IPS-18c (cell line): ENCODE measurements around the gene HECTD3.

Experiments used
- H3K4me3 ChIP-seq: 2 replicates; pipeline ENCODE4 v1.7.0; 2013; ENCODE audit warnings: low read depth, mild to moderate bottlenecking, low read length, moderate library complexity; ENCODE audit not compliant: insufficient read depth
- H3K9me3 ChIP-seq: one replicate; pipeline ENCODE4 v1.6.1; 2013; ENCODE audit warnings: mild to moderate bottlenecking, low read length, moderate library complexity; ENCODE audit not compliant: control insufficient read depth, insufficient read depth

HECTD3 gene

DNA sequence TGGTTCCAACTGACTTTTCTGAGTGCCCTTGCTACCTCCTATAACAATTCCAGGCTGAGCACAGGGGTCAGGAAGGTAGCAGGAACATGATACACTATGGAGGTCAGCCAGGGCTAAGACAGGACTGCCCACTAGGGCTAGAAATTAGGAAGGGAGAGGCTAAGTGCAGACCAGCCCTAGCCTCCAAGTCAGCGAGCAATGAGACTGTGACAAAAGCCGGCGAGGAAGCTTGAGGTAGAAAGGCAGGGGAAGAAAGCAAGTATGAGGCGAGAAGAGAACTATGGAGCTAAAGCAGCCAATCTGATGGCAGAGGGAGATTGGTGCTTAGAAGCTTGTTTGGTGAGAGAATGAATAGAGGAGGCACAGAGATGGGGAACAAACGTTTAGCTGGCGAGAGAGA, 5.6 kb upstream of the HECTD3 start:
- Histone ChIP-seq H3K4me3 (no peak overlapping the region), H3K9me3 (peaks cover 2% of the 10 kb centered on the region)

DNA sequence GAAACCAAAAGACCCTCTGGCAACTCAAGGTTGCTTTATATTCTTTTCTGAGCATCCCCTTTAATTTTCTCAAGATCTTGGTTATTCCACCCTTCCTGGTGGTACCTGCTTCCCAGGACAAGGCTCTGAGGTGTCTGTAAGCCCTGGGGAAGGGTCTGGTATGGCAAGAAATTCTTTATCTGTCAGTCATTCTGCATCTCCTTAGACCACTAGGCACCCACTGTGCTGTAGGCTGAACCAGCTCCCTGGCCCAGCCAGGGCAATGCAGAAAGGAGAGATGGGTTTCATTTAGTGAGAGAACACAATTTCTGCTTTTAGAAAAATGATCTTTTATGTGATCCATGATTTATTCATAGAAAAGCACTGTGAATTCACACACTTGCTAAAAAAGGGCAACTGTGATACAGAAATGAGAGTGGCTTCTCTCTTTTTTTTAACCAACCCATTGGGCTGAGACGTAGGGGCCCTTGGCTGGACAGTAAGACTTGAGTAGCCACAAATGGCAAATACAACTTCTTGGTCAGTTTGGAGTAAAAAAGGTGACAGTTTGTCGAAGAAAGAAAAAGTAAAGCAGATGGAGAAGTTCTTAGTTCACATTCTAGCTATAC, 5.1 kb upstream of the HECTD3 start:
- Histone ChIP-seq H3K4me3 (no peak overlapping the region), H3K9me3 (peaks cover 2% of the 10 kb centered on the region)

DNA sequence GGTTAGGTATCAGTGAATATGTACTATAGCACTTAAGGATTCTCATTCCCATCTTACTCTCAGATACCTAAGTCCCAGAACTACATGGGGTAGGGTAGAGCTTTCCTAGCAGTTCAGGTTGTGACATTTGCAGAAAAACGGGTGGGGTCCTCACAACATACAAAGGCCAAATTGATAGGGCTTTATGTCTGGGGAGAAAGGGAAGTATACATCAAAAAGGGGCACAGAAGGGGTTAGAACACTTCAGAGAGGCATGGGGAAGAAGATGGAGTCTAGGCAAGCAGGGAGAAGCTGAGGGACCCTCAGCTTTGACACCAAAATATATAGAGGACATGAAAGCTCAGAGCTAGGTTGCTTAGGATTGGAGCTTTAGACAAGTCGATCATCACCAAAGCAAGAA, 4.6 kb upstream of the HECTD3 start:
- H3K9me3 ChIP-seq = peaks cover 2% of the 10 kb centered on the region
- H3K4me3 ChIP-seq = no peak overlapping the region

DNA sequence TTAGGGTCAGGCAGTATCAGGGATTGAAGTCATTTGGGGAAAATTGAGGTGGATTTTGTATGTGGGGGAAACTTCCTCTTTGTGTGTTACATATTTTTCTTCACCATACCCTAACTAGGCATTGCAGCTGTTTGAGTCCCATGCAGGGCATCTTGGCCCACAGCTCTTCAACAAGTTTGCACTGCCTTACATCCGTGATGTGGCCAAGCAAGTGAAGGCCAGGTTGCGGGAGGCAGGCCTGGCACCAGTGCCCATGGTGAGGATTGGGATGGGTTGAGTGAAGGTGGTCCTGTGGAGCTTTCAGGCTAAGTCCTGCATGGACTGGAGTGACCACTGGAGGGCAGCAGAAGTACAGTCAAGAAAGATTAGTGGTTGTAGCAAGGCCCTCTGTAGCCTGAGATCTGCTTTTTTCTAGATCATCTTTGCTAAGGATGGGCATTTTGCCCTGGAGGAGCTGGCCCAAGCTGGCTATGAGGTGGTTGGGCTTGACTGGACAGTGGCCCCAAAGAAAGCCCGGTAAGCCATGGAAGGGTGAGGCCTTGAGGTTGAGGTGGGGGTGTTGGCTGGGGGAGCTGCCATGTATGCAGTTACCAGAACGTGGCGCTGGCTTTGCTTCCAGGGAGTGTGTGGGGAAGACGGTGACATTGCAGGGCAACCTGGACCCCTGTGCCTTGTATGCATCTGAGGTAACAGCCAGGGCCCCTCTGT, 3.4 kb upstream of the HECTD3 start:
- no peak overlapping the region for H3K4me3 ChIP-seq

DNA sequence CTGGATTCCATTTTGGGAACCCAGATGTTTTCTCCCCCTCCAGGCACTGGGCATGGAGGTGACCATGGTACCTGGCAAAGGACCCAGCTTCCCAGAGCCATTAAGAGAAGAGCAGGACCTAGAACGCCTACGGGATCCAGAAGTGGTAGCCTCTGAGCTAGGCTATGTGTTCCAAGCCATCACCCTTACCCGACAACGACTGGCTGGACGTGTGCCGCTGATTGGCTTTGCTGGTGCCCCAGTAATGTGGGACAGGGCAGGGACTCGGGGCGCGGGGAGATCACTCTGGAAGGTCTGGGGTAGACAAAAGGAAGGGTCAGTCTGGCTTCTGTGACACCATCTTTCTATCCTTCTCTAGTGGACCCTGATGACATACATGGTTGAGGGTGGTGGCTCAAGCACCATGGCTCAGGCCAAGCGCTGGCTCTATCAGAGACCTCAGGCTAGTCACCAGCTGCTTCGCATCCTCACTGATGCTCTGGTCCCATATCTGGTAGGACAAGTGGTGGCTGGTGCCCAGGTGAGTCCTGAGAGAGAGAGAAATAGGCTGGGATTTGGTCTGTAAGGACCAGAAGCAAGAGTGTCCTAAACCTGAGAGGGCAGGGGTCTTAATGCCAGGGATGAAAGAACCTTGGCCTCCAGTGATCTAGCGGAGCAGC, 2.6 kb upstream of the HECTD3 start:
- no peaks in the 10 kb centered on the region for H3K9me3 ChIP-seq

More for the DNA sequence above, 3.4 kb upstream of the HECTD3 start:
- no peaks in the 10 kb centered on the region for H3K9me3 ChIP-seq

DNA sequence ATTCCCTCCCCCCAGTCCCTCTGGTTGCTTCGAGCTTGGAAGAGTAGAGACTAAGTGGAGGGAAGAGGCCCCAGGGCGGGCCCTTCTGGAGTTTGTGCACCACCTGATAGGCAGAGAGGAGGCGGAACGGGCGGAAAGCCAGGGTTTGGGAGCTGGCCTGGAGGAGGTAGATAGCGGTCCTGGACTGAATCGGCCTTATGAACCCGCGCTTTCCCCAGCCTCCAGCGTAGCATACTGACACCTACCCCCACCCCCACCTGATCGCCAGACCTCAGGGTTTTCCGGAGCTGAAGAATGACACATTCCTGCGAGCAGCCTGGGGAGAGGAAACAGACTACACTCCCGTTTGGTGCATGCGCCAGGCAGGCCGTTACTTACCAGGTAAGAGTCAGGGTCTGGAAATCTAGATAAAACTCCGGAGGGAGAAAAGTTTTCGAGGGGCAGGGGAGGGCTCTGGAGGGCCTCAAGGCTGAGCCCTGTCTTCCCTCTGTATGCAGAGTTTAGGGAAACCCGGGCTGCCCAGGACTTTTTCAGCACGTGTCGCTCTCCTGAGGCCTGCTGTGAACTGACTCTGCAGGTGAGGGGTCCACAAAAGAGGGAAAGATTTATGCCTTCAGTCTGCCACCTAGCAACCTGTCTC, 1.6 kb upstream of the HECTD3 start:
- no peaks in the 10 kb centered on the region for H3K9me3 ChIP-seq
- H3K4me3 ChIP-seq = peak overlapping the region; percentile 67

More for the DNA sequence above, 2.6 kb upstream of the HECTD3 start:
- no peak overlapping the region for H3K4me3 ChIP-seq

DNA sequence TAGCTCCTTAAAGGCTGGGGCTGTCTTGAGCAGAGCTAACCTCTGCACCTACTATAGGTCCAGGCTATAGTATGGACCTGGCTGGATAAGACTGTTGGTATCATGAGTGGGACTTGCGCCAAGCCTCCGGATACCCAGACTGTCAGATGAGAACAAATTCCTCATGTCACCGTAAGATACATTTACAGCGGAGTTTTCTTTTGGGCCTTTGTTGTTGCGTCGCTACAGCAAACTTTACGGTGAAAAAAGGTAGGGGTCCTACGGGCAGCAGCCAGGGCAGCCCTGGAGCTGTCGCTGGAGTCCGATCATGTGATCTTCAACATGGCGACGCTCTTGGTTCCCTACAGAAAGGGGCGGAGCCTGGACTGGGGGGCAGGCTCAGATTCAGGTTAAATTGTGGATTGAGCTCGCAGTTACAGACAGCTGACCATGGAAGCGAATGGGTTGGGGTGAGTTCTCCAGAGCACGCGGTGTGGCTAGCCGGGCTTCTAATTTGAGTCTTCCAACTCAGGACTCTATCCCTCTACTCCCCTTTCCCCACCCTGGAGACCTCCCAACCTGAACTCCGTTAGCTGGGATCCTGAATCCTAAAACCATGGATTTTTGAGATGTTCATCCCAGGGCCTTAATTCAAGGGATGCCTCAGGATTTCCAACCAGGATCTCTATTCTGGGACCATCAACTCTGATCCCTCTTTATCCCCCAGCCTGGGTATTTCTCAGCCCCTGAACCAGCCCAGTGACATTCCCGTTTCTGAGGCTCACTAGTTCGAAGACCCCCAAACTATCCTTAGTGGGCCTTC, 914 bp upstream of the HECTD3 start, which contains the start of gene UROD:
TSS of gene UROD (plus strand) at position 418 of the 802 bp plus-strand sequence. CDS start at position 430, 12 bp downstream.
- H3K9me3 ChIP-seq = no peaks in the 10 kb centered on the region

DNA sequence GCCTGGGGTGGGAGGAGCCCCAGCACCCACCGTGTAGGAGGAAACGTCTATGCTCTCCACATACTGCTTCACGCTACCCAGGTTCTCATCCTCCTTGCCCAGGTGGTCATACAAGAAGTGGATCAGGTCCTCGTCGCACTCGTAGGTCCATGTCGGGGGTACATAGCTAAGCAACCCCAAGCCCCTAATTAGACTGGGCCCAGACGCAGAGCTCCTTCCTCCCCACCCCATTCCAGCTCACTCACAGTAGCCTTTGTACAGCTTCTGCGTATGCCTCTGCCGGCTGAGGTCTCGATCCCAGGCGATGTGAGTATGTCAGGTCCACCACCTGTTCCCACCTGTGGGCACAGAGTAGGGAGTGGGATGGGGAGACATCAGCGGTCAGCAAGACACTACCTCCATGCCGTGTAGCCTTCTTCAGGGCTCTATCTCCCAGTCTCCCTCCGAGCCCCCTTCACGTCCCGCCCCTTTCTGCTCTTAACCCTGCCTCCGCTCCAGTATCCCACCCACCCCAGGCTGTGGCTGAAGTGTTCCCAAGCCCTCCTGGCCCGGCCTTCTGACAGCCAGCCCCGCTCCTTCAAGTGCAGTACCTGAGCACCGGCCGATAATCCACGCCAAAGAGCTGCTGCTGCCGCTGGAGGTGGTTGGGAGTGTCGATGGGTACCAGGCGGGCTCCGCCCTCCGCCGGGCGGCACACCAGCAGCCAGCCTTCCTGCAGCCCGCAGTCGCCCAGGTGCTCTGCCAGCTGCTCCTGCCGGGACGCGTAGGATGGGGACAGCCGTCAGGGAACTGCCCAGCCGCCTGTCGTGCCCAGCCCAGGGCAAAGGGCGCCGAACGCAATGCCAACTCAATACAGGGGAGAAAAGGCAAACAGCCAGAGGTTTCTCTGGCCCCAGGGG, 919 bp downstream of the HECTD3 start:
- Histone ChIP-seq H3K9me3 (no peaks in the 10 kb centered on the region), H3K4me3 (peak overlapping the region; percentile 87)

More for the DNA sequence above, 914 bp upstream of the HECTD3 start, which contains the start of gene UROD:
- peak within 1 kb of the TSS; percentile 87 for H3K4me3 ChIP-seq

DNA sequence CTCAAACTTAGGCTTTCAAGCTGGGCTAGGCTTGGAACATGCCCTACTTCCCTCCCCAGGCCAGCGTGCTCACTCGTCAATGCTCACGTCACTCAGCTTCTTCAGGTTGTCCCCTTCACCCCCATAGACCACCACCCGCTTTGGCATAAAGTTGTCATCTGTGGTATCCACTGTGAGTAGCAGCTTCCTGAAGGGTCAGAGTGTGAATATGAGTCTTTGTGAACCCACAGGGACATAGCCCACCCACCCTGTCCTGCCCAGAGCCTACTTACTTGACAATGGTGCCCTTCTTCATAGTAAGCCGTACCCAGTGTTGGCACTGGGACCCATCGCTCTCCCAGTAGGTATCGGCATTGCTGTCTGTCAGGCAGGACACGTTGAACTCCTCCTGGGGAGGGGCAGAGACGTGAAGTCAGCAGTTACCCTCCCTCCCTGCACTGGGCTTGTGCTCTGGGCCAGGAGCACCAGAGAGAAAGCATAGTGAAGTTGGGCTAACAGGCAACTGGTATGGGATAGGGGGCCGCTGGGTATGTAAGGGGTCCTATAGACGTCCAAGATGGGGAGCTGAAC, 1.7 kb downstream of the HECTD3 start:
- no peak overlapping the region for H3K4me3 ChIP-seq

DNA sequence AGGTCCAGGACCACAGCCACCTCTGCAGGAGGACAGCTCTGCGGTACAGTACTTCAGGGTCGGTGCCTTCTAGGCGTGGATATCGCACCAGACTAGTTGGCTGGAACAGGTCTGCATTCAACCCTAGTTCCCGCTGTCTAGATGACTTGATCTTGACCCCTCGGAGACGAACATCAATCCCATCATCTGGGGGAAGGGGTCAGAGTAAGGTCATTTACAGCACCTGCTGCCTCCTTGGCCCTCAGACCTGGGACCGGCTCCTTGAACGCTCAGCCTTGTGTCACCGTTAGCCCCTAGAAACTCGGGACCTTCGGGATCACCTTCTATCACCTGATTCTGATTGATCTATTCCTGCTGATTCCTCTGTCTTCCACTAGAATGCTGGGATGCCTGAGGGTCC, 2.6 kb downstream of the HECTD3 start:
- no peaks in the 10 kb centered on the region for H3K9me3 ChIP-seq
- H3K4me3 ChIP-seq = no peak overlapping the region

More for the DNA sequence above, 1.7 kb downstream of the HECTD3 start:
- no peaks in the 10 kb centered on the region for H3K9me3 ChIP-seq

DNA sequence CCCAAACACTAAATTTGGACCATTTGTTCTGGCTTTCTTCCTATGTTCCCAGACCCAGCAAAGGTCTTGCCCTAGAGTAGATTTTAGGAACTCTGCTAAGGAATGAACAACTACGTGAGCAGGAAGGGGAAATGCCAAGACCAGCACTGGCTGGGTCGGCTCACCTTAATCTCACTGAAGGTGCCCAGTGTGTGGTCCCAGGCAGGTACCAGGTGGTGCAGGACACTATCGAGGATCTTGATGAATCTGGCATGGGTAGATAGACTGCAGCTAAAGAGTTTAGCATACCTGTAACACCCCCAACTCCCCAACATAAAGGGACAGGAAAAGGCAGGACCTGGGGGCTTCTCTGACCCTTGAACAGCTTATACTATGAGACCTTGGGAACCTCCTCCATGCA, 3.0 kb downstream of the HECTD3 start:
- Histone ChIP-seq H3K9me3 (no peaks in the 10 kb centered on the region), H3K4me3 (no peak overlapping the region)

DNA sequence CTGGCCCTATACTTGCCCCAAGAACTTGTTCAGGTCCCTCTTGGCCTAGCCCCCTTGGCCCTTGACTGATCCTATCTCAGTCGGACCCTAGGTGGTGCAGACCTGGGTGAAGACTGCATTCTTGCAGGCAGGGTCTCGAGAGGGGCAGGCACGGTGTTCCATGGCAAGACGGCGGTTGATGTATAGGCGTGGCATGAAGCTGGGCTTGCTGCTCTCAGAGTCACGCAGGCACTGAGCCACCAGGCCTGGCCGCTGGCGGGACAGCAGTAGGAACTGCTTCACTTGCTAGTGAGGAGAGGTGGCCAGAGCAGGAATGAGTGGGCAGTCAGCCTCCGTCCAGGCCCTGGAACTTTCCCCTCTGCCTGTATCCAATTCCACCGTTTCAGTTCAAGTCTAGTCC, 3.8 kb downstream of the HECTD3 start:
- Histone ChIP-seq H3K9me3 (no peaks in the 10 kb centered on the region), H3K4me3 (no peak overlapping the region)

DNA sequence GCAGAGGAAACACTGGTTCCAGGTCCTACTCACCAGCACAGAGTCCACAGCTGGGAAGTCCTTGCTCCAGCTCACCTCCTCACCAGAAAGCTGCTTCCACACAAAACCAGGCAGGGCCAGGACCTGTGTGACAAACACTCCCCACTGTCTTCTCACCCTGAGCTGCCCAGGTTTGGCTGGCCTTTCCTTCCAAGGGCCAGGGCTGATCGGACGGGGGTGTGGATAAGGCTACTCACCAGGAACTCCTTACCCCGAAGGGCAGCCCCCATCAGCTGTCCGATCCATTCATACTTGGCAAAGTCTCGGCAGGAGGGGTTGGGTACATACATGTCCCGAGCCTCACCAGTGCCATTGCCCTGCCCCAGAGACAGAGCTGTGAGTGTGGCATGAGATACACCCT, 5.4 kb downstream of the HECTD3 start:
- H3K4me3 ChIP-seq = no peak overlapping the region
- H3K9me3 ChIP-seq = no peaks in the 10 kb centered on the region

DNA sequence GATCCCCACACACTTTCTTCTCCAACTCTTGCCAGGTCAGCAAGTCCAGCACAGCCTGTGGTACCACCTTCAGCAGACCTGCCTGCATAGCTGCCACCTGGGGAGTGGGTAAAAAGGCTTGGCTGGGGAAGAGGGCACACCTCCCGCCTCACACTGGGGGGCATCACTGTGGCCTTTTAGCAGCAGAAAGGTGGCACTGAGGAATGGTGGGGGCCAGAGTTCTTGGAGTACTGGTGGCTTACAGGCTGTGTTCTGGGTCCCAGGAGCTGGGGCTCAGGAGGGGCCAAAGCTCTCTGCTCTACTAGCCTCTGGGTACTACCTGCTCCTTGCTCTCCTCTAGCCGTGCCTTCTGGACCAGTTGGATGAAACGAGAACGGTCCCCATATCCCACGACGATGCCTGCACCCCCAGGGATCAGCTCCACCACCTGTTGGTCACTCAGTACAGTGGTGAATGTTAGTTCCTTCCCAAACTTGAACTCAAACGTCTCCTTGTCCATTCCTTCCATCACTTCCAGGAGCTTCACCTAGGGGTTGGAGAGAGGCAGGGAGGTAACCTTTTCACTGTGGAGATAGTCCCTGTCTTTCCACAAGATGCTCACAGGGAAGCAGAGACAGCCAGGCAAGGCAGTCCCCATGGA, 6.7 kb downstream of the HECTD3 start:
- no peaks in the 10 kb centered on the region for H3K9me3 ChIP-seq
- no peak overlapping the region for H3K4me3 ChIP-seq

DNA sequence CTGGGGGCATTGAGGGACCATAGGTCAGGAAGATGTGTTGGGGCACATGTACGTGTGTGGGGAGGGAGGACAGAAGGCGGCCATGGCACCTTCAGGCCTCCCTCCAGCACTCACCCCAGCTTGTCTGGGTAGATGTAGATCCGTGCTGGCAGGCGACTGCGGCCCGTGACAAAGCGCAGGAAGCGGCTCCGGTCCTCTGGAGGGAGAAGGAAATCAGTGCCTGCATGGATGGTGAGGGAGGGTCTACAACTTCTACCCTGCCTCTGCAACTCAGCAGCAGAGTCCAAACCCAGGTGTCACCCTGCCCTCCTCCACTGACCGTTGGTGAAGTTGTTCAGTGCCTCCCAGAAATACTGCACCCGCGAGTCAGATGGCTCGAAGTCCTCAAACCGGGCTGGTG, 7.4 kb downstream of the HECTD3 start:
- H3K4me3 ChIP-seq = no peak overlapping the region
- H3K9me3 ChIP-seq = no peaks in the 10 kb centered on the region
